Glomerular visceral epithelial cell (primary cell): ENCODE data around the gene ALDH3B2.

Source experiments
- DNase-seq: peaks from one replicate; pipeline ENCODE4 v3.0.0-alpha.2; 2016; ENCODE audit errors: extremely low spot score

ALDH3B2 gene

GRCh38 chr11:67613960-67614715 is 60.3 kb downstream of the ALDH3B2 start:
- peak; percentile 41 for DNase-seq

GRCh38 chr11:67613313-67613959 is 61.0 kb downstream of the ALDH3B2 start:
- DNase-seq = no peak

DNA sequence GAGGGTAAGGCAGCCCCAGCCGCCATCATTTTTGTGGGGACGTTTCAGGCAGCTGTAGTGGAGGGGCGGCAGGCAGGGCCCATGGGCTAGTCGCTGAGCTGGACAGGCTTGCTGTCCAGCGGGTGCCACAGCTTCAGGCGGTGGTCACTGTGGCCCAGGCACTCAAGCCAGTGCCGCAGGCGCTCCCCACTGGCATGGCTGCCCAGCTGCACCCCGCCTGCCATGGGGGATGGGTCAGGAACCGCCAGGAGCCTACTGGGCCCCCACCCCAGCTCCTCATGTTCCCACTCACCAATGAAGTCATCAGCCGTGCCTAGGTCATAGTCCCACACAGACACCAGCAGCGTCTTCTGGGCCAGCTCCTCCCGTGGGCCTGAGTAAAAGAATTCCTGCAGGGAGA is 61.7 kb downstream of the ALDH3B2 start:
- DNase-seq = no peak
